ENCODE data around the gene CNPY1.

DNA sequence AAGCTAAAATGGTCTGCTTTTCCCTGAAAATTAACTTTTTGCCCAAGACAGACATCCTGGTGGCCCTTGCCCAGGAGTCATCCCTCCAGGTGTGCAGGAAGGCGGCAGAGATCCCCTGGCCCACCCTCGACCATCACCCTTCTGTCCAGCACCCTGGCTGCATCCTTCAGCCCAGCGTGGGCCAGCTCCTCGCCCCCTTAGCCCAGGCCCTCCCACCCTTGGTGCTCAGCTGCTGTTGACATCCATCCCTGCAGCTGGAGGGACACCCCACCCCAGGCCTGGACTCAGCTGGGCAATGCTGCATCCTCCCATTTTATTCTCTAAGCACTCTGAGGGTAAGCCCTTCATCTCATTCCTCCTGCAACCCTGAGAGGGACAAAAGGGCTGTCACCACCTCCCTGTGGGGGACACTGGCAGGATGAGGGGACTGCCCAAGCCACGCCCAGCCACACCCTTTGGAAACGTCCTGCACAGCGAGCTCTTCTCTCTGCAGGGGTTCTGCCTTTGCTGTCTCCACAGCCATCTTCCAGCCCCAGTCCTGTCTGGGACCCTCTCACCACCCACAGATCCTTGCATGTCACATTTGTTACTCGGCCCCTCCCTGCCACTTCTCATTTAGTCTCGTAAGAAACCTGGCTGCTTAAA, 57.8 kb downstream of the CNPY1 start:
- TF ChIP-seq, protein P1, sequence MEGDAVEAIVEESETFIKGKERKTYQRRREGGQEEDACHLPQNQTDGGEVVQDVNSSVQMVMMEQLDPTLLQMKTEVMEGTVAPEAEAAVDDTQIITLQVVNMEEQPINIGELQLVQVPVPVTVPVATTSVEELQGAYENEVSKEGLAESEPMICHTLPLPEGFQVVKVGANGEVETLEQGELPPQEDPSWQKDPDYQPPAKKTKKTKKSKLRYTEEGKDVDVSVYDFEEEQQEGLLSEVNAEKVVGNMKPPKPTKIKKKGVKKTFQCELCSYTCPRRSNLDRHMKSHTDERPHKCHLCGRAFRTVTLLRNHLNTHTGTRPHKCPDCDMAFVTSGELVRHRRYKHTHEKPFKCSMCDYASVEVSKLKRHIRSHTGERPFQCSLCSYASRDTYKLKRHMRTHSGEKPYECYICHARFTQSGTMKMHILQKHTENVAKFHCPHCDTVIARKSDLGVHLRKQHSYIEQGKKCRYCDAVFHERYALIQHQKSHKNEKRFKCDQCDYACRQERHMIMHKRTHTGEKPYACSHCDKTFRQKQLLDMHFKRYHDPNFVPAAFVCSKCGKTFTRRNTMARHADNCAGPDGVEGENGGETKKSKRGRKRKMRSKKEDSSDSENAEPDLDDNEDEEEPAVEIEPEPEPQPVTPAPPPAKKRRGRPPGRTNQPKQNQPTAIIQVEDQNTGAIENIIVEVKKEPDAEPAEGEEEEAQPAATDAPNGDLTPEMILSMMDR (conservative IDR thresholded peaks at IDR 0.05): no peak
- no peak for TF ChIP-seq EZH2 (IDR thresholded peaks at IDR 0.05; ENCODE audit: low read depth)
